Lung (tissue), 12 donors: Measurements from ENCODE around the gene C3orf18. TPM values are rescaled to one million over a fixed set of nuclear protein-coding genes. Genes with fewer than 3 reads are reported as not detected.

Experiments used
- ATAC-seq: fragments of 200-7000 bp; cut with Tn5 transposase; one replicate; pipeline ENCODE4 v1.9.1; 2020; ENCODE audit warnings: moderate number of reproducible peaks; ENCODE audit not compliant: insufficient read depth, low FRiP score
- DNase-seq, 3 donors: peaks; one replicate each; pipeline ENCODE4 v3.0.0-alpha.2; 2013 to 2017
- H3K27ac ChIP-seq, 2 donors: one replicate each; pipeline ENCODE4 v1.5.1; 2013; ENCODE audit warnings: mild to moderate bottlenecking in 2 of 2, moderate library complexity in 2 of 2, control low read depth in 1 of 2, inconsistent platforms in 1 of 2, low read depth in 1 of 2, low read length in 1 of 2
- H3K27me3 ChIP-seq, 3 donors: one replicate each; pipeline ENCODE4 v1.5.1; 2013; ENCODE audit warnings: low read length in 2 of 3; ENCODE audit not compliant: control insufficient read depth in 3 of 3, insufficient read depth in 3 of 3
- H3K36me3 ChIP-seq, 4 donors: one replicate each; pipeline ENCODE4 v1.5.1; 2013; ENCODE audit warnings: low read length in 4 of 4, mild to moderate bottlenecking in 1 of 4, moderate library complexity in 1 of 4; ENCODE audit not compliant: control insufficient read depth in 4 of 4, insufficient read depth in 4 of 4
- H3K4me1 ChIP-seq, 5 donors: one replicate each; pipeline ENCODE4 v1.5.1; 2013; ENCODE audit warnings: low read length in 5 of 5, mild to moderate bottlenecking in 2 of 5, moderate library complexity in 1 of 5; ENCODE audit not compliant: control insufficient read depth in 5 of 5, insufficient read depth in 5 of 5
- H3K4me3 ChIP-seq: one replicate; pipeline ENCODE4 v1.5.1; 2013; ENCODE audit warnings: mild to moderate bottlenecking, control low read depth, moderate library complexity
- H3K9ac ChIP-seq, 2 donors: one replicate each; pipeline ENCODE4 v1.5.1; 2013; ENCODE audit warnings: low read length in 2 of 2, control low read depth in 1 of 2; ENCODE audit not compliant: insufficient read depth in 1 of 2
- H3K9me3 ChIP-seq, 4 donors: one replicate each; pipeline ENCODE4 v1.5.1; 2013; ENCODE audit warnings: low read length in 3 of 4, mild to moderate bottlenecking in 1 of 4, moderate library complexity in 1 of 4; ENCODE audit not compliant: control insufficient read depth in 4 of 4, insufficient read depth in 3 of 4
- WGBS, 2 donors: extraction: QIAGEN DNeasy Blood & Tissue Kit; methylation state at CpG; one replicate each; pipeline ENCODE4 v1.1.7; 2013; 5-methylcytosine and 5-hydroxymethylcytosine counted together
- polyA plus RNA-seq, 2 donors: library from polyadenylated mRNA; stranded (reverse); fragments of 200-250 nt; gene quantifications; one replicate each; pipeline ENCODE4 v1.2.1, GENCODE V29; 2013
- total RNA-seq, 2 donors: library from RNA; depleted of rRNA in 1 of 2; stranded (reverse); fragments of >200 nt in 1 of 2; gene quantifications; one replicate each; pipeline ENCODE4 v1.2.1, GENCODE V29; 2014 to 2021
- TF ChIP-seq, protein P1 (sequence below): IDR thresholded peaks from 2 replicates; pipeline ENCODE4 v1.5.1; 2012; ENCODE audit warnings: mild to moderate bottlenecking; ENCODE audit errors: control extremely low read depth, extremely low read depth
- donor health status: control.
- donor health status: control.
- donor health status: Bipolar disorder and iron deficiency.
- donor health status: healthy.
- donor health status: DM: yes; HTN: yes; CAD: no.

The C3orf18 gene
- total and polyA plus RNA-seq, 4 donors: 2.7 to 7.0 (median 4.5) TPM

DNA sequence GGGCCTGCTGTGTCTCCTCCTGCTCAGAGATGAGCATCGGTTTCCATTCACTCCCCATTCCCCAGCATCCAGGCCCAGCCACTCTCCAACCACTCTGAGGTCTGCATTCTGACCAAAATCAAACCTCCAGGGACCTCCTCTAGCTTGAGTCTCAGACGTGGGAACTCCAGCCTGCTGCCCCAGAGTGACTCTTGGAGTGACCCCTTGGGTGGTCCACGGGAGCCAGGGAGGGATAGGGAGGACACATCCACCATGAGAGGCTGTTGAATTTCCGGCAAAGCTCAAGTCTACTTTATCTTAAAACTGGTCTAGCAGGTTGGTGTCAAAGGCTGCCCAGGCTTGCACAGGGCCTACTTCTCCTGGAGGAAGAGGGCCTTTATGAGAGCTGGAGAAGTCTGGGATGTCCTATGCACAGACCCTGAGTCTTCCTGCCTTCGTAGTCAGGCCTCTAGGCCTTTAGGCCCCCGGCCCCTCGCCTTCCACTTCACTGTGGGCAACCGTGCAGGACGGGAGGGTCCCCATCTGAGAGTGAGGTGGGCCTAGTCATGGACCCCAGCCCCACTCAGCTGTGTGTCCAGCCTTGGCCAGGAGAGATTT is 35.1 kb upstream of the C3orf18 start:
- Histone ChIP-seq H3K36me3 (peaks cover 3 to 33% (median 23%) of the 10 kb centered on the region in 4 donors), H3K27me3 (no peaks in the 10 kb centered on the region), H3K9ac (peak overlapping the region in 1 of 2 donors; percentile 80), H3K27ac (peak overlapping the region; percentile 92 to 98), H3K9me3 (no peaks in the 10 kb centered on the region), H3K4me3 (no peak overlapping the region), H3K4me1 (peaks cover 15 to 53% (median 41%) of the 10 kb centered on the region in 5 donors)
- DNase-seq (peak; percentile 58 to 81 (median 61)), ATAC-seq (no peak)
- TF ChIP-seq, protein P1, sequence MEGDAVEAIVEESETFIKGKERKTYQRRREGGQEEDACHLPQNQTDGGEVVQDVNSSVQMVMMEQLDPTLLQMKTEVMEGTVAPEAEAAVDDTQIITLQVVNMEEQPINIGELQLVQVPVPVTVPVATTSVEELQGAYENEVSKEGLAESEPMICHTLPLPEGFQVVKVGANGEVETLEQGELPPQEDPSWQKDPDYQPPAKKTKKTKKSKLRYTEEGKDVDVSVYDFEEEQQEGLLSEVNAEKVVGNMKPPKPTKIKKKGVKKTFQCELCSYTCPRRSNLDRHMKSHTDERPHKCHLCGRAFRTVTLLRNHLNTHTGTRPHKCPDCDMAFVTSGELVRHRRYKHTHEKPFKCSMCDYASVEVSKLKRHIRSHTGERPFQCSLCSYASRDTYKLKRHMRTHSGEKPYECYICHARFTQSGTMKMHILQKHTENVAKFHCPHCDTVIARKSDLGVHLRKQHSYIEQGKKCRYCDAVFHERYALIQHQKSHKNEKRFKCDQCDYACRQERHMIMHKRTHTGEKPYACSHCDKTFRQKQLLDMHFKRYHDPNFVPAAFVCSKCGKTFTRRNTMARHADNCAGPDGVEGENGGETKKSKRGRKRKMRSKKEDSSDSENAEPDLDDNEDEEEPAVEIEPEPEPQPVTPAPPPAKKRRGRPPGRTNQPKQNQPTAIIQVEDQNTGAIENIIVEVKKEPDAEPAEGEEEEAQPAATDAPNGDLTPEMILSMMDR: no peak
- WGBS, 2 donors: 65 to 84% methylated on average over 9 of the region's 9 CpGs

DNA sequence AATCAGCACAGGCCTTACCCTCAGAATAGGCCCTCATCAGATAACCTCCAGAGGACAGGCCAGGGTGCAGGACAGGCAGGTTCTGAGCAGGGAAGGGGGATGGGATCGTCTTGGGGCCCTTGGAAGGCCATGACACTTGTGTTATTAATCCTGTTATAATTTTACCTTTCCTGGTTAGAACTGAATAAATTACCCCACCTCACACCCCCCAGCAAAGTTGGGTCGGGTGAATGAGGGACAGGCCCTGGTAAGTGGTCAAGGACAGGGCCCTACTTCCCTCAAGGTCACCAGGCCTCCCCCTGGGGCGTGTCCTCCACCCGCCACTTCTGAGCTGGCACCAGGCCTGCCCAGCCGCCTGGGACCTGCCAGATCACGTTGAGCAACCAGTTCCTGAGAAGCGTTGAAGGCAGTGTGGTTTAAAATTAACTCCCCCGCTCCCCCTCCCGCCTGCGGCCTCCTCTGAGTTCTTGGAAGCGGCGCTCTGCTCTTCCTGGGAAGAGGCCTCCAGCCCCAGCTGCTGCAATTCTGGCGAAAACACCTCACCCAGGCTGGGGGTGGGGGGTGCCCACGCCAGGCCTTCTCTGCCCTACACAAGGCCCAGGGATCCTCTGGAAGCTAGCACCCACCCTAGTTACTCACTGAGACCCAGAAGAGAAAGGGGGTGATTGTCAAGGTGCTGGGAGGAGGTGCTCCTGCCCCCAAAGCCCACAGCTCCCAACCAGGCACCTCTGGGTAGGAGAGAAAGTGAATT is 33.5 kb upstream of the C3orf18 start:
- peak overlapping the region; percentile 60 to 90 for H3K9ac ChIP-seq
- WGBS, 2 donors: 1% methylated on average over 14 of the region's 14 CpGs
- peak; percentile 96 to 99 (median 97) for DNase-seq

DNA sequence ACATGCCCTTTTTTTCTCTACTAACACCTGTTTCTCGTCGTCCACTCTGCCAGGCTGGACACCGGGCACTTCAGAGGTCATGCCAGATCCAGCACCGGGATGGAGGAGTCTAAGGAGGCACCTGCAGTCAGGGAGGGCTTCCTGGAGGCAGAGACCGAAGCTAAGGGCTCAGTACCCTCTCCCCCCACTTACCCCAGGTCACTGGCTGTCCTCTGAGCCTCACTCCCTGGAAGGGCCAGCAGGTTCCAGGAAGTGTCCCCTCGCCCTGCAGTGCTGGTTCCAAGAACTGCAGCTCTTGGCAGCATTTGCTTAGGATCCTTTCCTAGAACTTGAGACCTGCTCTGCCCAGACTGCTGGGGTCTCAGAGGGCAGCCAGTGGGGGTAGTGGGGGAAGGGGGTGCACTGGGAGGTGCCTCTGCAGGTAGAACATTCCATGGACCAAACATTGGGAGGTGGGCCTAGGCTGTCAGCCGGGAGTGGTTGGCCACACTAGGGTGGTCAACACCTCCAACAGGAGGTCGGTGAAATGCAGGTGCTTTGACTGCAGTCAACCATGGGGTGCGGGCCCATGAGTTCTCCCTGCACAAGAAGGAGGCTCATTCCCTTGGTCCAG is 32.7 kb upstream of the C3orf18 start:
- no peak for ATAC-seq
- WGBS, 2 donors: 59 to 68% methylated on average over 9 of the region's 9 CpGs
- Histone ChIP-seq H3K9ac (peak overlapping the region in 1 of 2 donors; percentile 64), H3K36me3 (peaks cover 0 to 13% (median 6%) of the 10 kb centered on the region in 4 donors), H3K4me3 (no peak overlapping the region), H3K4me1 (peaks cover 15 to 45% (median 37%) of the 10 kb centered on the region in 5 donors), H3K27me3 (no peaks in the 10 kb centered on the region), H3K27ac (peak overlapping the region; percentile 92 to 98), H3K9me3 (no peaks in the 10 kb centered on the region)
- DNase-seq: no peak
- TF ChIP-seq, protein P1: no peak

More for the DNA sequence above, 33.5 kb upstream of the C3orf18 start:
- Histone ChIP-seq H3K9me3 (no peaks in the 10 kb centered on the region), H3K27ac (peak overlapping the region; percentile 92 to 98), H3K27me3 (no peaks in the 10 kb centered on the region), H3K4me3 (no peak overlapping the region), H3K36me3 (peaks cover 0 to 21% (median 9%) of the 10 kb centered on the region in 4 donors), H3K4me1 (peaks cover 15 to 47% (median 37%) of the 10 kb centered on the region in 5 donors)
- TF ChIP-seq, protein P1: no peak
- peak; percentile 70 for ATAC-seq
